Measurements from ENCODE around the gene TSPAN10. TPM values are rescaled to one million over a fixed set of nuclear protein-coding genes. Genes with fewer than 3 reads are reported as not detected.

The TSPAN10 gene
- total and polyA plus RNA-seq, 4 donors: 0.17 to 0.84 (median 0.29) TPM

DNA sequence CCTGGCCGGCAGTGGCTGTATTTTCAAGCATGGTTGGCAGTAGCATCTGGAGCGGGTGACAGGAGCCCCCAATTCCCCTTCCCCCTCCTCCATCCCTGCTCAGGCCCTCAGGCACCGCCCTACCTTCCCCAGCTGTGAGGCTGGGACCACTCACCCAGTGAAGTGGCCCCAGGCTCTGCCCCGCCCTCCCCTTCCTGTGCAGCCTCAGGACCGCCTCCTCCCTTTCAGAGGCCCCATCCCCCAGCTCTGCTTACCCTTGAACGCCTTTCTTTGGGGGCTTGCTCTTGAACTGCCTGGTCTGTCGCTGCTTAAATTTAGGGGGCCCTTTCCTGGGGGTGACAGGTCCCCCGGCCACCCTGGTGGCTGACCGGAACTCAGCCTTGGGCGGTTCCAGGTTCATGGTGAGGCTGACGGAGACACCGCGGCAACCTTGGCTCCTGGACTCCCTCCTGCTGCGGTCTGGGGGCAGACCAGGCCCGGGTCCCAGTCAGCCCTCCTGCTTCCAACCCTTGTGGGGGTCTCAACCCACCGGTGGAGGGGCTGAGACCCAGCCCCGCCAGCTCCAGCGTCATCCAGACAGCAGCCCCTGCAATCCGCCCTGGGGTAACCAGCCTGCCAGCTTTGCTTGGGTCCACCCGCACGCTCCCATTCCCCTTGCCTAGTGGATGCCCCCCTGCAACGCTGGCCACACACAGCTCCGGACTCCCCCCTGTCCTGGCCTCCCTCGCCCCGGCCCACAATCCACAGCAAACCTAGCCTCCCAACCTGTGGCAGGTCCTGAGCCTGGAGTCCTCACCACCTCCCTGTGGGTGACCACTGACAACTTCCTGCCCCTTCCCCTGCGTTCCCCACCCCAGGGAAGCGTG, 16.1 kb downstream of the TSPAN10 start:
- no peak for TF ChIP-seq FOXA1 (IDR thresholded peaks at IDR 0.05)
- DNase-seq (ENCODE audit: low spot score): no peak
- Histone ChIP-seq H3K9ac (ENCODE audit: low read depth in 1 of 2, low read length in 2 of 2) (no peak overlapping the region), H3K27ac (ENCODE audit: low read depth in 1 of 2, low read length in 2 of 2) (no peak overlapping the region), H3K36me3 (ENCODE audit: control insufficient read depth in 4 of 4, insufficient read depth in 3 of 4, low read depth in 1 of 4, low read length in 3 of 4) (no peaks in the 10 kb centered on the region), H3K4me1 (ENCODE audit: control insufficient read depth in 4 of 4, insufficient read depth in 4 of 4, low read length in 3 of 4) (peaks cover 0 to 3% (median 0%) of the 10 kb centered on the region in 4 donors), H3K4me3 (ENCODE audit: low read depth in 1 of 3, low read length in 3 of 3) (no peak overlapping the region), H3K9me3 (ENCODE audit: control insufficient read depth in 4 of 4, low read length in 3 of 4) (peaks cover 0 to 5% (median 2%) of the 10 kb centered on the region in 4 donors), H3K27me3 (ENCODE audit: control insufficient read depth in 4 of 4, insufficient read depth in 4 of 4, low read length in 3 of 4) (peaks cover 0 to 4% (median 2%) of the 10 kb centered on the region in 4 donors)
- 59% methylated on average over 27 of the region's 27 CpGs for WGBS

DNA sequence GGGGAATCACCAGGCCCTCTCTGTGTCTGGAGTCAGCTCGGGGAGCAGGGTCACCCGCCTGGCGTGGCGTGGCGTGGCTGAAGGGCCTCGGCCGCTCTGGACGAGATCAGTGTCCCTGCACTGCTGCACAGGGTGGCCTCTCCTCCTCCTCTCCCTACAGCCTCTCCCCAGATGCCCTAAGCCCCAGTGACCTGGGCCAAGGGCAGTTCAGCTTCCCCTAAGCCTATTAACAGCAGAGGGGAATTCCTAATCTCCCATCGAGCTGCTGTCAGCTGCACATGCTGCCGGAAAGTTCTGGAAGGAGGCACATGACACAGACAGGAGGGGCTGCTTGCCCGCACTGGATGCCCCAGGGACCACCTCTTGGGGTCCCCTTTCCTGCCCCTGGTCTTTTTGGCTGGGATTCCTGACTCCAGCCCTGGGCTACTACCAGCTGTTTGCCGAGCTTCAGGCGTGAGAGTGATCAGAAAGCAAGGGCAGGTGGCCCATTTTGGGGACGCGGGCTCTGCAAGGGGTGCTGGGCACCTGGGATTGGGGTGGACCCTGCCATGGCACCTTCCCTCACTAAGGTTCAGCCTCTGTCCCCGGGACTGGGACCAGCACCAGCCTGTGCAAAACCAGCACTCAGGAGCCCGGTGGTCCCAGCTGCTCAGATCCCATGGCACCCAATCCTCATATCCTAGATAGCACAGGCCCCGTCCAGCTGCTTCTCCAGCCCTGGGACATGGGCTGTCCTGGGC, 18.6 kb downstream of the TSPAN10 start:
- Histone ChIP-seq H3K9me3 (ENCODE audit: control insufficient read depth in 4 of 4, low read length in 3 of 4) (no peaks in the 10 kb centered on the region), H3K9ac (ENCODE audit: low read depth in 1 of 2, low read length in 2 of 2) (no peak overlapping the region), H3K27ac (ENCODE audit: low read depth in 1 of 2, low read length in 2 of 2) (no peak overlapping the region), H3K4me1 (ENCODE audit: control insufficient read depth in 4 of 4, insufficient read depth in 4 of 4, low read length in 3 of 4) (peaks cover 0 to 3% (median 0%) of the 10 kb centered on the region in 4 donors), H3K36me3 (ENCODE audit: control insufficient read depth in 4 of 4, insufficient read depth in 3 of 4, low read depth in 1 of 4, low read length in 3 of 4) (no peaks in the 10 kb centered on the region), H3K4me3 (ENCODE audit: low read depth in 1 of 3, low read length in 3 of 3) (no peak overlapping the region), H3K27me3 (ENCODE audit: control insufficient read depth in 4 of 4, insufficient read depth in 4 of 4, low read length in 3 of 4) (no peaks in the 10 kb centered on the region)
- 76% methylated on average over 18 of the region's 18 CpGs for WGBS
- TF ChIP-seq RXRA (IDR thresholded peaks at IDR 0.05): no peak
- TF ChIP-seq HNF4A (conservative IDR thresholded peaks at IDR 0.05): no peak
- TF ChIP-seq REST (IDR thresholded peaks at IDR 0.05): no peak
- no peak for TF ChIP-seq CTCF (IDR thresholded peaks at IDR 0.05; ENCODE audit: low read depth, low read length, missing input control)
- TF ChIP-seq YY1 (IDR thresholded peaks at IDR 0.05): no peak
- TF ChIP-seq MAX (IDR thresholded peaks at IDR 0.05): no peak
- no peak for DNase-seq (ENCODE audit: low spot score)

DNA sequence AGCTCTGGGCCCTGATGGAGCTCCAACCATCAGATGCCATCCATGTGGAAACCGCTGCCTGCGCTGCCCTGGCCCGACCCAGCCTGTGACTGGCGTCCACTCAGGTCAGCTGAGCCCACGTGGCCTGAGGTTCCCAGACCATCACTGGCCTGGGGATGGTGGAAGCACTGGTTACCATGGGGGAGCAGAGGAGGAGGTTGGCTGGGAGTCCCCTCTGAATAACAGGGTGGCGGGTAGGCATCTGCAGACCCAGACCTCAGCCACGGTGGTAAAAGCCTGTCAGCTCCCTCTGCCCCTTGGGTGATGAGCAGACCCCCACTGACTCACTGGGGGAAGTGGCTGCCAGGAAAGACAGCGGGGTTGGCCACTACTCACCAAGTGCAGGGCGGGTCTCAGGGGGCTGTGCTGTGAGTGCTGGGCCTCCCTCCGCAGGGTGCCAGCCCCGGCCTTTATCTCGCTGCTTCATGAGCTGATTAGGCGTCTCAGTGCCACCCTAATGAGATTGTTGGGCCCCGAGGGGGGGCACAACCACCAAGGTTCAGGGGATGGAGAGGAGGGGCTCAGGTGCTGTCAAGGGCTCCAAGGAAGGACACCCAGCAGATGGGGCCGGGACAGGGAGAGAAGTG, 19.2 kb downstream of the TSPAN10 start, which contains the start of gene PDE6G:
Gene PDE6G, minus strand, starts transcription at position 425 of the 626 bp plus-strand sequence. CDS start 3,237 bp downstream, outside the sequence.
- TF ChIP-seq EGR1 (IDR thresholded peaks at IDR 0.05; ENCODE audit: low read depth in 2 of 2) (no peak), YY1 (IDR thresholded peaks at IDR 0.05) (no peak), GABPA (IDR thresholded peaks at IDR 0.05 in 1 of 2, conservative IDR thresholded peaks at IDR 0.05 in 1 of 2) (no peak), SP1 (IDR thresholded peaks at IDR 0.05) (no peak), FOXA1 (IDR thresholded peaks at IDR 0.05) (no peak), FOXA2 (IDR thresholded peaks at IDR 0.05) (no peak), RXRA (IDR thresholded peaks at IDR 0.05) (no peak), JUND (IDR thresholded peaks at IDR 0.05) (no peak), NR2F2 (IDR thresholded peaks at IDR 0.05) (no peak), REST (IDR thresholded peaks at IDR 0.05) (no peak), RAD21 (IDR thresholded peaks at IDR 0.05) (no peak), HNF4A (conservative IDR thresholded peaks at IDR 0.05) (no peak)
- Histone ChIP-seq H3K4me3 (ENCODE audit: low read depth in 1 of 3, low read length in 3 of 3) (no peak within 1 kb of the TSS), H3K9me3 (ENCODE audit: control insufficient read depth in 4 of 4, low read length in 3 of 4) (no peaks in the 10 kb centered on the region), H3K9ac (ENCODE audit: low read depth in 1 of 2, low read length in 2 of 2) (no peak within 1 kb of the TSS), H3K36me3 (ENCODE audit: control insufficient read depth in 4 of 4, insufficient read depth in 3 of 4, low read depth in 1 of 4, low read length in 3 of 4) (no peaks in the 10 kb centered on the region), H3K4me1 (ENCODE audit: control insufficient read depth in 4 of 4, insufficient read depth in 4 of 4, low read length in 3 of 4) (peaks cover 0 to 3% (median 0%) of the 10 kb centered on the region in 4 donors), H3K27me3 (ENCODE audit: control insufficient read depth in 4 of 4, insufficient read depth in 4 of 4, low read length in 3 of 4) (no peaks in the 10 kb centered on the region), H3K27ac (ENCODE audit: low read depth in 1 of 2, low read length in 2 of 2) (no peak within 1 kb of the TSS)
- DNase-seq (ENCODE audit: low spot score): no peak
- 92% methylated on average over 15 of the region's 15 CpGs for WGBS

Data from liver (tissue), 9 donors.